ENCODE data around the gene PDIA5.

Gene PDIA5
- long read RNA-seq, donor 1, transcript PDIA5-201 (17 exons, 1,799 nt) = major isoform, 9 of 9 reads
- long read RNA-seq, donor 1, partial matches to known transcripts = 0 of 9 reads
- long read RNA-seq, donor 1, other reads (novel, unspliced or antisense) = 0 of 9 reads
- long read RNA-seq, donor 2, partial matches to known transcripts = 0 of 4 reads
- long read RNA-seq, donor 2, other reads (novel, unspliced or antisense) = 0 of 4 reads
- long read RNA-seq, donor 3, partial matches to known transcripts = 0 of 2 reads
- long read RNA-seq, donor 3, other reads (novel, unspliced or antisense) = 0 of 2 reads
- long read RNA-seq, donor 4, transcript PDIA5-201 (17 exons, 1,799 nt) = major isoform, 7 of 7 reads
- long read RNA-seq, donor 4, partial matches to known transcripts = 0 of 7 reads
- long read RNA-seq, donor 4, other reads (novel, unspliced or antisense) = 0 of 7 reads
- long read RNA-seq, donor 5, transcript PDIA5-201 (17 exons, 1,799 nt) = major isoform, 8 of 8 reads
- long read RNA-seq, donor 5, partial matches to known transcripts = 0 of 8 reads
- long read RNA-seq, donor 5, other reads (novel, unspliced or antisense) = 0 of 8 reads
- long read RNA-seq, donor 6, partial matches to known transcripts = 0 of 3 reads
- long read RNA-seq, donor 6, other reads (novel, unspliced or antisense) = 0 of 3 reads
- long read RNA-seq, donor 7, transcript PDIA5-201 (17 exons, 1,799 nt) = major isoform, 7 of 7 reads
- long read RNA-seq, donor 7, partial matches to known transcripts = 0 of 7 reads
- long read RNA-seq, donor 7, other reads (novel, unspliced or antisense) = 0 of 7 reads
- long read RNA-seq, donor 8, transcript PDIA5-201 (17 exons, 1,799 nt) = major isoform, 7 of 7 reads
- long read RNA-seq, donor 8, partial matches to known transcripts = 0 of 7 reads
- long read RNA-seq, donor 8, other reads (novel, unspliced or antisense) = 0 of 7 reads

DNA sequence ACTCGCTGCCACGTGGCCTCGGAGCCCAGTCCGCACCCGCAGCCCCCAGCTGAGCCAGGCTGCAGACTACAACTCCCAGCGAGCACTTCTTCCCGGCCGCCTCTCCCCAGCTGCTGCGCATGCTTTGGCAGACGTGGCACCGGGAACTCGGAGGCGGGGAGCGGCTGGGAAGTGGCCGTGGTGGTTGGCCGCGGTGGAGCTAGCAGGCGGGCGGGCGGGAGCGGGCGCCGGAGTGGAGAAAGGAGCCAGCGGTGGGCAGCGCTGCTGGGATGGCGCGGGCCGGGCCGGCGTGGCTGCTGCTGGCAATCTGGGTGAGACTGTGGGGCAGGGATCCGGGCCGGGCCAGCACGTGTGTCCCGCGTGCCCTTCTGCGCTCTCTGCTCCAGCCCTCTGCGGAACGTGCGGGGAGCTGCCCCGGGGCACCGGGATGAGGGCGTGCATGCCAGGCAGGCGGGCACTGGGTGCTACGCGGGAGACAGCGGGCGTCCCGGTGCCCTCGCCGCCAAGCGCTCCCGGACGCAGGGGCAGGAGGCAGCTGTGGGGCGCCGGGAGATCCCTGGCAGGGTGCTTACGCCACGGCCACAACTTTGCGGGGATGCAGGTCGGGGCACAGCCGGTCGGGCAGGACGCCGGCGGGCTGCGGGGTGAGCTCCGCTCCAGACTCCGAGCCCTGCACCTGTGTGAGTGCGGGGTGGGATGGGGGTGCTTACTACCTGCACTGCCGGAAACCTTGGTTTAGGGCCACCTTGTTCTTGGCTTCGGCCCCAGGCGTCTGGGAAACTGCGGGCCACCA is at the start of gene PDIA5:
Gene PDIA5, plus strand, starts transcription at position 130 of the 793 bp plus-strand sequence. Its CDS starts 140 bp downstream, at position 270.
- DNase-seq = peak; percentile 84

DNA sequence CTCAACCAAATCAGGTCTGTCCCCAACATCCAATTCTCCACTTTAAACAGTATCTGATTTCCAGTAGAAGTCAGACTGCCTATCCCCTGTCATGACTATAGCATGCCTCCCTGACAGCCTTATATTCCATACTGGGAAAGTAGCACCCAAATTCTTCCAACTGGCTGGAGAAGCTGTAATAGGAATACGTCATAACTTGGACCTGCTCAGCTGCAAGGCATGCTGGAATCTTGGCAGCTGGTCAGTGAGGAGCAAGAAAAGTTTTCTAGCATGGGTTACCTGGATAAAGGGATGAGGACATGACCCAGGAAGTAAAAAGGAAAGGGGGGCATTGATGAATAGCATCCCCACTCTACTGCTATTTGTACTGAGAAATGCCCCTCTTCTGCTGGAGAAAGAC is 48.1 kb upstream of the PDIA5 start:
- DNase-seq = no peak

DNA sequence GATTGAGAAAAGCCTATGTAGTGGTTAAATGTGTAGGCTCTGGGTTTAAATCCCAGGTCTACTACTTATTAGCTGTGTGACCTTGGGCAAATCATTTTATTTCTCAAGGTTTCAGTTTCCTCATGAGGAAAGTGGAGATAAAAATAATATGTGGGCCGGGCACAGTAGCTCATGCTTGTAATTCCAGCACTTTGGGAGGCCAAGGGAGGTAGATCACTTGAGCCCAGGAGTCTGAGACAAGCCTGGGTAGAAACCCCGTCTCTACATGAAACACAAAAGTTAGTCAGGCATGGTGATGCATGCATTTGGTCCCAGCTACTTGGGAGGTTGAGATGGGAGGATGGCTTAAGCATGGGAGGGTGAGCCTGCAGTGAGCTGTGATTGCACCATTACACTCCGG is 47.7 kb upstream of the PDIA5 start:
- no peak for DNase-seq

DNA sequence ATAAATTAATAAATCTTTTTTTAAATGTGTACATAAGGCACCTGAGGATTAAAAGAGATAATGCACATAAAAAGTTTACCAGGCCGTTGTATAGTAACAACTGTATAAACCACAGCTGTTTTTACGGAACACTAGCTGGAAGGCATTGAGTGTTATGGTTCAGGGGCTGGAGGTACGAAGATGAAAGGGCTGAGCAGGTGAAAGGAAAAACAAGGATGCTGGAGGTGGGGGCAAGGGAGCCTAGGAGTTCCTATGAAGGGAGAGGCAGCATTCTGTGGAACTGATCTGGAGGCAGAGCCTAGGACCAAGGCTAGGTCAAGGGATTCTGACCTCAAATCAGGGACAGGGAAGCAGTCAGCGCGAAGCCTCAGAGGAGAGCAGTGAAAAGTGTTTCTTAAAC is 47.2 kb upstream of the PDIA5 start:
- DNase-seq = no peak

DNA sequence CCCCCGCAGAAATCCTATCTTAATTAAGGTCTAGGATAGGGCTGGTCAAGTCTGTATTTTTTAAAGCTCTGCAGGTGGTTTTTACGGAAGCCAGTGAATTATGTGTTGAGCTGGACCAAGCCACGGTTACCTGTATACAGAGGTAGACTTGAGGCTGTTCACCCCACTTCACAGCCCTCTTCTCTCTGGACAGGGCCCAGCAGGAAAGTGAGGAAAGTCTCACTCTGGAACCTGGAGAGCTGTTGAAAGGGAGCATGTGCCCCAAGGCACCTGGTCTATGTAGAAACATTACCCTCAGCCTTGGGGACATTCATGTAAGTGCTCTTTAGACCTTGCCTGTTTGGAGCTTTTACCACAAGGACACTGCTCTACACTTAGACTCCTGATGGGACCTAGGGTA is 46.1 kb upstream of the PDIA5 start:
- DNase-seq = no peak

DNA sequence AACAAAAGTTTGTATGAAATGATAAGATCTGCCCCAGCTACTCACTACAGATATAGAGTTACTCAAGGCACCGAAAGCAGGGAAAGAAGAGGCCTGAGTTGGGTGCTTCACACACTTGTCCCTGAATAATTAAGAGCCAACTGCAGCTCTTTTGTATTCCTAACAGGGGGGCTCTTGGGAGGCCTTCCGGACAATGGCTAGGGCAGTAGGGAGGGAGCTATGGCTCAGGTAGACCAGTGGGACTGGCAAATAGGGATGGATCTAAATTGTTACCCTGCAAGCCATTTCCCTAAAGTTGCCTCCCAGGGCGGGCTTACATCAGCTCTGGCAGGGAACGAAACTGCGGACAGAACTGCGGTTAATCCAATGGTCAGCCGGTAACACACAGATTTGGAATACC is 45.4 kb upstream of the PDIA5 start:
- no peak for DNase-seq

DNA sequence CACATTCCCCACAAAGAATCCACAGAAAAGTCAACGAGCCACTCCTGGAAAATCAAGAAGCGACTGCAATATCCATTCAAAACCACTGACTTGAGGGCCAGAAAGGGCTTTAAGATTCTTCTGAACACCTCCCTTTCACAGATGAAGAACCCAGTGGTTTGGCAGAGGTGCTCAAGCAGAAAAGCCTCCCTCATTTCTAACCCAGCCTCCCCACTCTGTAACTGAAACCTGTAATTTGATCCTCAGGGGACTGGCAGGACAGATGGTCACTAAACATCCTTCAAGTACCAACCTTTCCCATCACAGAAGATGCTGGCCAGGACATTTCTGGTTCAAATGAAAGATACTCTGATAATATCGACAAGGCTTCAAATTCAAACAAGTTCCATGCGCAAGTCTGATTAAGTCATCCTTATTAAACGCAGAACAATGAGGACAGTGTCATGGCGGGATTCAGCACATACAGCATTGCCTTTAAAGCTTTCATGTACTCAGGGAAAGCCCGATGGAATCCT is 44.8 kb upstream of the PDIA5 start:
- peak; percentile 37 for DNase-seq

DNA sequence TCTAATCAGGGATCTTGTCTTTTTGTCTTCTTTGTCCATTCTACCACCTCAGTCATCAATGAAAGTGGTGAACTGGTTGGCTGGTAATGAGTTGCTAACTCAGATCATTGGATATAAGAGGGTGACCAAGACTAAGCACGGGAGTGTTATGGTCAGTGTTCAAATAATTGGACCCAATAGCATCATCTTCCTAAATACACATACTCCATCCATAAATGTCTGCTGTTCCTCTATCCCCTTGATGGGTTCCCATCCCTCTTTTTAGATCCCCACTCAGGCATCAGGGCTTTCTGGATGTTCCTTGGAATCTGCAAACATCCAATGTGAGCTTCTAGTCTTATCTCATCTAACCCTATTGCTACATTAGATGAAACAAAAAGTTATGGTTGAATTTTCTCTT is 42.8 kb upstream of the PDIA5 start:
- no peak for DNase-seq

DNA sequence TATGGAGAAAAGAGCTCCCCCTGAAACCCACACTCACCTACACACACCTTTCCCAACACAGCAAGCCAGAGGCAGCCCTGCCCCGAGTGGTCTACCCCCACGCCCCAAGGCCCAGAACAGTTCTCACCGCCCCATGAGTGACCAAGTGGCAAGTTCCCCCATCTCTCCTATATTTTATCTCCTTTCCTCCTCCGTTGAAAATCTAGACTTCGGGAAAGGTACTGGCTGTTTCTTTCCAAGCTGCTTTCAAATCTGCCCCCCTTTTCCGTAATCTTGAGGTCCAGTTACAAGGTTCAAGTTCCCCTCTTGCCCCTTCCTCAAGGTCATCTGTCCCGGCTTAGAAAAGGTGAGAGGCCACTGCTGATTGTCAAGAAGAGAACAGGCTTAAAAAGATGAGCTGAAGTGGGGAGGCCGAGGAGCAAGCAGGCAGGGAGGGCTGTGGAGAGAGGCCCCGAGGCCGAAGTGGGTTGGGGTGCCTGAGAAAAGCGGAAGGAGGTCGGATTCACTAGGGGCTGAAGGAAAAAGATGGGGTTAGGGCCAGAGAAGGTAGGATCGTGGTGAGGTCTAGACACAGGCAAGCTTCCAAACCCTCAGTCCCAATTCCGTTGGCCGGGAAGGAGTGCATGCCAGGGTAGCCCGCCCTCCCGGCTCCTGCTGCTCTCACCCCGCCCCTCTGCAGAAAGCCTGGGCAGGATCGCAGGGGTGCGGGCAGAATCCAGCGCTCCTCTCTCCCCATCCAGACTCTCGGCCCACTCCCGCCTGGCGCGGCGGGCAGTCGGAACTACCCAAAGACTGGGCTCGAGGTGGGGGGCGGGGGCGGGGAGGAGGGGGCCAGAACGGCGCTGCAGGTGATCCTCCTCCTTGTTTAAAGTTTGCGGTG is 40.9 kb upstream of the PDIA5 start:
- DNase-seq = peak; percentile 60

DNA sequence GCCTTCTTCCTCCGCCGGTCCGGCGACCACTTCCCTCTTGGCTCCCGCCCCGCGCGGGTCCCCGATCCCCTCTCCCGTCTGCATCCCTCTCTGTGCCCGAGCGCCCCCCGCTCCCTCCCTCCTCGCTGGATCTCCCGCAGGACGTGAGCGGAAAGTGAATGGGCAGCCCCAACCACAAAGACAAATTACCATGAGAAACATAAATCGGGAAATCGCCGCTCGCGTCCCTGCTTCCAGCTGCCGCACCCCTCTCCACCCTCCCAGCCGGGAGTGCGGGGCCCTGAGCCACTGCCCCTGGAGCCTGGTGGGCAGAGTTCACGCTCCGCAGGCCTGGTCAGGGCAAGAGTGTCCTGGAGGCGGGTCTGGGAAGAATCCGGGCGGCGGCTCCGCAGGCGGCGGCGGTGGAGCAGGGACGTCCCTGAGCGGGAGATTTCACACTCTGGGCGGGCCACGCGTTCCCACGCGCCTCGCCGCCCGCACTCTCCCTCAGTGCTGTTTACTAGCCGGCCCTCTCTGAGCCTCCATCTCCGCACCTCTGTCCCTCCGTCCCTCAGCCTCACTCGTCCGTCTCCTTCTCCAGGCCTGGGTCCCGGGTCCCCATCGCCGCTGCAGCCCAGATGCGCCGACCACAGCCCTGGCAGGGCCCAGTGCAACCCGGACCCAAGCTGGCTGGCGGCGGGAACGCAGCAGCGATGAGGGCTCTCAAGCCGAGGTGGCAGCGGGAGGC is 40.1 kb upstream of the PDIA5 start:
- DNase-seq = peak; percentile 74

DNA sequence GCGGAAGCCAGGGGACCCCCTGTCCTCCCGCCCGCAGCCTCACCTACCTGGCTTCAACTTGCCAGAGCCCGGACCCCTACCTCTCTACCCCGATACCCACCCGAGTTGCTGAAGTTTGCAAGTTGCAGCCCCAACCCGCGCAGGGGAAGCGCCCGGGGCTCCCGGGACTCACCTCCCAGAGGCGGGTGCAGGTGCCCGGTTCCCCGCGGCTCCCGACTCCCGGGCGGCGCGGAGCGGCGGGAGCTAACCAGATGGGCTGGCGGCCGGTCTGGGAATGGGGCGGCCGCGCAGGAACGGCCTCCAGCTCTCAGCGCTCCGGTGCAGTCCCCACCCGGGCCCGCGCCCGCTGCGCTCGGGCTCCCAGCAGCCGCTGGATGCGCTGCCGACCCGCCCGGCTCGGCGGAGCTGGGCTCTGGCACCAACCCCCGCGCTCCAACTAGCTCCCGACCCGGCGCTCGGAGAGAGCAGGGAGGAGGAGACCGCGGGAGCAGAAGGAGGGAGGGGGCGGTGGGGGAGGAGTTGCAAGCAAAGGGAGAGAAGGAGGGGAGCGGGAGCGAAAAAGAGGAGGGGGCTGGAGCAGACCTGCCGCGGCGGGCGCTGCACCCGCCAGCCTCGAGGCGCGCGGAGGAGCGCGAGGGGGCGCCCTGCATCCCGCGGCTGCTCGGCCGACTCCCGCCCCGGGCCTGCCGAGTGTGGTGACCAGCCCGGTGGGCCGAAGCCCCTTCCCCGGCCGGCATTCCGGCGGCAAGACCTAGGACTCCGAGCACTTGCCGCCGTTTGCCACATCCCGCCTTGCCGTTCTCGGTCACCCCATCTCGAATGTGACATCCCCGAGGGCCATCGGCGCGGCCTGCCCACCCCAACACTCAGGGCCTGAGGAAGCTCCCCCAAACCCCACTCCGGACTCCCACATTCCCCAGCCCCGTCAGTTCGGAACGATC is 39.3 kb upstream of the PDIA5 start, which contains the start of gene SEMA5B:
Gene SEMA5B, minus strand, starts transcription at position 472 of the 941 bp plus-strand sequence. CDS start 66,500 bp downstream, outside the sequence.
- DNase-seq = peak; percentile 90

DNA sequence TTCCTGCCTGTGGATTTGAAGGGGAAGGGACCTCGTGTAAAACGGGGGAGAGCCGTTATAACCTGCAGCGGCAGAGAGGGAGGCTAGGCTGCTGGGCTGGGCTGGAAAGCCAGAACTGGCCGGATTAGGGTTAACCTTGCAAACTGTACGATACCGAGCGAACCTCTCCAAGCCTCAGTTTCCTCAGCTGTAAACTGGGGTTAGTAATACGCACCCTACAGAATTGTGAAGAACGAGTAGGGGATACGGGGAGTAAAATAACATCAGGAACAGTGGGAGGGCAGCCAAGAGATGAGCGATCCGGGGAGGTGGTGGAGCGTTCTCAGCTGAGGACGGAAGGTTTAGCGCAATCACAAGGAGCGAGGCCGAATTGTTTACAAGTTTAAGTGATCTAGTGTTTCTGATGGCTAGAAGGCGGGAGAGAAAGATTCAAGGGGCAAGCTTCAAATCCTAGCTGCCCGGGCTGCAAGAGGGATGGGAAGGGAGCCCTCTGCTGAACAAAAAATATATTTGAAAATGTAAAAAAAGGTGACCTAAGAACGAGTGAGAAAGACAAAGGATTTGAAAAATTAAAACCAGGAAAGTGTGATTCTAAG is 38.5 kb upstream of the PDIA5 start:
- peak; percentile 68 for DNase-seq

DNA sequence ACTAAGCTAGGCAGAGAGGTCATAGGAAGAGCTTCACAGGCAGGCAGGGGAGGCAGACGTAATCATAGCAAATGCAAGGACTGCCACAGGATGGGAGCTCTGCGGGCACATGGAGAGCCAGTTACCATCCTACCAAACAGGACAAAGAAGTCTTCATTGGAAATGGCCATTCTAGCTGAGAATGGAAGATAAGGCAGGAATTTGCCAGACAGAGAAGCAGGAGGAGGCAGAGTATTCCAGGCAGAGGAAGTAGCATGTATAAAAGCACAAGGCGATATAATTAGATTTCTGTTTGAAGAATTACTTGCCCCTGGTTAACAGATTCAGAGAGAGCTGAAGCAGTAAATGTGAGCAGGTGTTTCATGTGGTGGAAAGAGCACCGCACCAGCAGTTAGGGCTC is 35.8 kb upstream of the PDIA5 start:
- DNase-seq = no peak

DNA sequence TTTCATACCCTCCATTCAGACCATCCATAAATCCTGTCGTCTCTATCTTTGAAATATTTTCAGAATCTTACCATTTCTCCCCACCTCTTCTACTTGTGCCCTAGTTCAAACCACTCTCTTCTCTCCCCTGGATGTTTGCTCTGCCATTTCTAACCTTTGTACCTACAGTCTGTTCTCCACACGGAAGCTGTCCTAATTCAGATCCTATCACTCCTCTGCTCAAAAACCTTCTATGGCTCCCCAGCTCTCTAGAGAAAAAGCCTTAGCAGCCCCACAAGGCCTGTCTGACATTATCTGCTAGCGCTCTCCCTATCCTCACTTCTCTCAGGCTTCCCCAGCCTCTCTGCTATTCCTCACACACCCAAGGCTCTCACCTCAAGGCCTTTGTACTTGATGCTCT is 34.8 kb upstream of the PDIA5 start:
- no peak for DNase-seq

DNA sequence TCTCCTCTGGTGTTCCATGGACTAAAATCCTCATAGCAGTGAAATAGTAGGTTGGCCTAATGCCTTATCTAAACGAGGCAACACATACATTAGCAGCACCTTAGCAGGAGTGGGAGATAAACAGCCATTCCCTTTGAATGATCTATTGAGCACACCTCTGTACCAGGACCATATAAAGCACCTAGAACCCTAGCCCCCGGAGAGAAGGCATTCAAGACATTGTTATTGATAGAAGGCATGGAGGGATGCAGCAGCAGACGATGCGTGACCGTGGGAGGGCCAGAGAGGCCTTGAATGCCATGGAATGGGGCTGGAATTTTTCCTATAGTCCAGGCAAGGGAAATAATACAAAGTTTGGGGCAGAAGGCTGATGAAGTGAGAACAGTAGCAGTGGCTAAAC is 32.7 kb upstream of the PDIA5 start:
- no peak for DNase-seq

DNA sequence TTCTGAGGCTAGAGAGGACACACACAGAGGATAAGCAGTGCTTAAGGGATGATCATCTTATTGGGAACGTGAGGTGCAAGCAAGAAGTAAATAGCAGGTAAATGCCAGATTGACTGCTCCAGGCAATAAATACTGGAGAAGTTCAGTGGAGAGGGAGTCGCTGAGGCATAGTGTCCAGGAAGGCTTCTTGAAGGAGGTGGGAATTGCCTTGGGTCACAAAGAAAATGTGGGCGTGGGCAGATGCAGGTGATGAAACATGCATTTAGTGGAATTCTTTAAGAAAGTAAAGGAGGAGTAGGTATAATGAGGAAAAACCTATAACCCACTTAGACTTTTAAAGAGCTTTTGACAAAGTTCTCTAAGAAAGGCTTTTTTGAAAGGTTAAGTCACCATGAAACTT is 31.8 kb upstream of the PDIA5 start:
- no peak for DNase-seq

DNA sequence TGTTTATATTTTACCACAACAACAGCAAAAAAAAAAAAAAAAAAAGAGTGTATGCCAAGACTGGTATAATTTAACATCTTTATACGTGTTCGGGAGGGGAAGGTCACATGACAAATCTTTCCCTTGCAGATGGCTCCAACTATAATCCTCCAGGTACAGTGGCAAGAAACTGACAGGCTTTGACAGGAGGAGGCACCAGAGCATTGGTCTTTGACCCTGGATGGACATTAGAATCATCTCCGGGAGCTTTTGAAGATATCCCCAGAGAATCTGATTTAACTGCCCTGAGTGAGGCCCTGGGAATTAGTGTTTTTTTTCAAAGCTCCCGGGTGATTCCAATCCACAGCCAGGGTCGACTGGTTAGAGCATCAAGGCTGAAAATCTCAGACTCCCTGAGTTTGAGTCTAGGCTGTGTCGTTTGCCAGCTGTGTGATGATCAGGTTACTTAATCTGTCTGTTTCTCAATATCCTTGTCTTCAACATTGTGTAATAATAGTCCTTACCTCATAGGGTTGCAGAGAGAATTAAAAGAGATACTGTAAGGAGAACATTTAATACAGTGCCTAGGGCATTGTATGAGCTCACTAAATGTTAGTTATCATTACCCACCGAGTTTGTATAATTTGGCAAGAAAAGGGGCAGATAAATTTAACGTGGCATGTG is 30.3 kb upstream of the PDIA5 start:
- DNase-seq = no peak

DNA sequence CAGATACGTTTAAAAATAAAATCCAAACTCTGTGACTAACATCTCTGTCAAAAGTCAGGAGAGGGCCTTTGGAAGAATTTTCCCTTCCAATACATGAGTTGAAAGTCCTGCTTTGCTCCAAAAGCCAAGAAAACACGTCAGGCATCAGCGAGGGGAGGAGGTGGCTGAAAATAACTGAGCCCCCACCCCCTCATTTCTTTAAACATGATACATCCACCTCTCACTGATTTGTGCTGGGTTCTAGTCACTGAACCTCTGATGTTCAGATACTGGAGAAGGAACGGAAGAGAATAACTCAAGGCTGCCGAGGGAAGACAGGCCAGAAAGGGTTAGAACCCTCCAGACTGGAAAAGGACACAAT is 29.8 kb upstream of the PDIA5 start:
- DNase-seq = no peak

All from right kidney (tissue), 9 donors.